Measurements from ENCODE around the gene LIN28B.

GRCh38 chr6:105109955-105110895, 153.3 kb downstream of the LIN28B start:
- TF ChIP-seq POLR2AphosphoS5 (IDR thresholded peaks at IDR 0.05; ENCODE audit: low read depth, low read length) (no peak), POLR2A (IDR thresholded peaks at IDR 0.05; ENCODE audit: low read depth, low read length) (no peak)
